Loucy (cell line): Measurements from ENCODE around the gene KLHL8.
A peak's percentile ranks its signal among the peaks of the same experiment; 100 is the strongest.

ENCODE experiments used
- H2AFZ ChIP-seq: fragments of 200-600 bp; sonication (generic); 2 replicates; pipeline ENCODE4 v1.6.0; 2016; ENCODE audit warnings: antibody characterized with exemption, mild to moderate bottlenecking, low read length, moderate library complexity
- H3F3A ChIP-seq: fragments of 200-600 bp; 2 replicates; pipeline ENCODE4 v1.6.0; 2016; ENCODE audit warnings: antibody characterized with exemption, low read depth, mild to moderate bottlenecking
- H3K27me3 ChIP-seq: fragments of 200-600 bp; sonication (generic); 2 replicates; pipeline ENCODE4 v1.6.1; 2014; ENCODE audit warnings: low read length, mild to moderate bottlenecking; ENCODE audit not compliant: insufficient read depth, poor library complexity, severe bottlenecking
- H3K36me3 ChIP-seq: fragments of 200-600 bp; sonication (generic); 2 replicates; pipeline ENCODE4 v1.6.1; 2016; ENCODE audit warnings: low read length; ENCODE audit not compliant: insufficient read depth
- H3K4me1 ChIP-seq: fragments of 200-600 bp; sonication (generic); 2 replicates; pipeline ENCODE4 v1.5.1; 2014; ENCODE audit warnings: low read length, mild to moderate bottlenecking; ENCODE audit not compliant: insufficient read depth, poor library complexity, severe bottlenecking
- H3K4me2 ChIP-seq: fragments of 200-600 bp; sonication (generic); 2 replicates; pipeline ENCODE4 v1.6.0; 2014; ENCODE audit warnings: antibody characterized with exemption, low read length, low read depth, mild to moderate bottlenecking; ENCODE audit not compliant: poor library complexity, severe bottlenecking
- H3K4me3 ChIP-seq: fragments of 200-600 bp; sonication (generic); 2 replicates; pipeline ENCODE4 v1.5.1; 2014; ENCODE audit warnings: low read length, mild to moderate bottlenecking, mixed read lengths; ENCODE audit not compliant: poor library complexity, severe bottlenecking
- H3K79me2 ChIP-seq: fragments of 200-600 bp; sonication (generic); 2 replicates; pipeline ENCODE4 v1.6.1; 2014; ENCODE audit warnings: low read length; ENCODE audit not compliant: insufficient read depth
- H3K9ac ChIP-seq: fragments of 200-600 bp; sonication (generic); 2 replicates; pipeline ENCODE4 v1.6.0; 2014; ENCODE audit warnings: mild to moderate bottlenecking, low read depth, low read length, moderate library complexity; ENCODE audit not compliant: poor library complexity, severe bottlenecking
- H3K9me2 ChIP-seq: fragments of 200-600 bp; sonication (generic); replicated peaks from 2 replicates; pipeline ENCODE4 v1.6.1; 2016; ENCODE audit warnings: low read depth, low read length, mixed read lengths
- H3K9me3 ChIP-seq: fragments of 200-600 bp; sonication (generic); 2 replicates; pipeline ENCODE4 v1.6.1; 2014; ENCODE audit warnings: mild to moderate bottlenecking, antibody characterized with exemption, low read length, low read depth; ENCODE audit not compliant: insufficient read depth
- H4K20me1 ChIP-seq: fragments of 200-600 bp; sonication (generic); 2 replicates; pipeline ENCODE4 v1.6.0; 2014; ENCODE audit warnings: antibody characterized with exemption, low read length, mild to moderate bottlenecking; ENCODE audit not compliant: insufficient read depth, poor library complexity, severe bottlenecking
- EZH2phosphoT487 ChIP-seq: fragments of 200-600 bp; IDR thresholded peaks from 2 replicates; pipeline ENCODE4 v1.6.1; 2018; ENCODE audit warnings: antibody characterized with exemption, mild to moderate bottlenecking, moderate library complexity, borderline replicate concordance
- TF ChIP-seq, protein P1 (sequence below): fragments of 200-600 bp; sonication (generic); conservative IDR thresholded peaks from 2 replicates; pipeline ENCODE4 v1.5.1; 2014; ENCODE audit warnings: mild to moderate bottlenecking, antibody characterized with exemption, low read length

Gene KLHL8

DNA sequence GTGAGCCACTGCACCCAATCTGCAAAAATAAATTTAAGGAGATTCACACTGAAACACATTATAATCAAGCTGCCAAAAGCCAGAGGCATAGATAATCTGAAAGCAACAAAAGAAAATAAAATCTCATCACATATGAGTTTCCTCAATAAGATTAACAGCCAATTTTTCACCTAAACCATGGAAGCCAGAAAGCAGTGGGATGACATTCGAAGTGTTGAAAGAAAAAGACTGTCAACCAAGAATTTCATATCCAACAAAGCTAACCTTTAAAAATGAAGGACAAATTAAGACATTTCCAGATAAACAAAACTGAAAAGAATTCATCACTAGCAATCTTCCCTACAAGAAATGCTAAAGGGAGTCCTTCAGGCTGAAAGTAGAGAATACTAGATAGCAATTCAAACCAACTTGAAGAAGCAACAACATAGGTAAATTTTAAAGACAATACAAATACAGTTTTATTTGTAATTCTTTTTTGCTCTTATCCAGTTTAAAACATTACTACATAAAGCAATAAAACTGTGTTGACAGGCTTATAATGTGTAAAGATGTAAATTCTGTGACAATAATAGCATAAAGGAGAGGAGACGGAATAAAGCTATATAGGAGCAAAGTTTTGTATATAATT lies 23.1 kb upstream of the KLHL8 start:
- H3K36me3 ChIP-seq, result no peaks in the 10 kb centered on the region
- no peaks in the 10 kb centered on the region for H3K79me2 ChIP-seq
- no peak overlapping the region for H3K4me2 ChIP-seq
- H3K4me1 ChIP-seq, result peaks cover 7% of the 10 kb centered on the region
- no peak overlapping the region for H3K9ac ChIP-seq
- H4K20me1 ChIP-seq, result no peaks in the 10 kb centered on the region
- no peak for TF ChIP-seq EZH2phosphoT487
- TF ChIP-seq, protein P1, sequence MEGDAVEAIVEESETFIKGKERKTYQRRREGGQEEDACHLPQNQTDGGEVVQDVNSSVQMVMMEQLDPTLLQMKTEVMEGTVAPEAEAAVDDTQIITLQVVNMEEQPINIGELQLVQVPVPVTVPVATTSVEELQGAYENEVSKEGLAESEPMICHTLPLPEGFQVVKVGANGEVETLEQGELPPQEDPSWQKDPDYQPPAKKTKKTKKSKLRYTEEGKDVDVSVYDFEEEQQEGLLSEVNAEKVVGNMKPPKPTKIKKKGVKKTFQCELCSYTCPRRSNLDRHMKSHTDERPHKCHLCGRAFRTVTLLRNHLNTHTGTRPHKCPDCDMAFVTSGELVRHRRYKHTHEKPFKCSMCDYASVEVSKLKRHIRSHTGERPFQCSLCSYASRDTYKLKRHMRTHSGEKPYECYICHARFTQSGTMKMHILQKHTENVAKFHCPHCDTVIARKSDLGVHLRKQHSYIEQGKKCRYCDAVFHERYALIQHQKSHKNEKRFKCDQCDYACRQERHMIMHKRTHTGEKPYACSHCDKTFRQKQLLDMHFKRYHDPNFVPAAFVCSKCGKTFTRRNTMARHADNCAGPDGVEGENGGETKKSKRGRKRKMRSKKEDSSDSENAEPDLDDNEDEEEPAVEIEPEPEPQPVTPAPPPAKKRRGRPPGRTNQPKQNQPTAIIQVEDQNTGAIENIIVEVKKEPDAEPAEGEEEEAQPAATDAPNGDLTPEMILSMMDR, result no peak
- H3K9me3 ChIP-seq, result peaks cover 23% of the 10 kb centered on the region
- H3F3A ChIP-seq, result no peaks in the 10 kb centered on the region
- no peaks in the 10 kb centered on the region for H3K9me2 ChIP-seq
- no peak overlapping the region for H3K4me3 ChIP-seq
- no peak overlapping the region for H2AFZ ChIP-seq
- no peaks in the 10 kb centered on the region for H3K27me3 ChIP-seq

DNA sequence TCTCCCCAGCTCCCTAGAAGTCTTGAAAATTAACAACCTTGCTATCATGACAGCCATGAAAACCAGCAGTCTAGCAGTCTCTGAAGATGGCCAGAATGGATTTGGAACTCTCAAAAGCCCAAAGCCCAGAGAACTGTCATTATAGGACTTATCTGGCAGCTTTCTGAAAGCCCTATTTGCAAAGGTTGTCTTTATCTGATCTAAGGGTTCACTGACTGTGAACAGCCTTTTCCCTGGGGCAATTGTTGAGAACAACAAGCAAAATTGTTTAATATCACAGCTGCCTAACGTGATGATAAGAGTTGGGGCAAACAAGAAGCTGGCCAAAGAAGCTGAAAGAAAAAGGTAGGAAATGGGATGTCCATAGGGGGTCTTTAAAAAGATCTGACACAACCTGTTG lies 20.9 kb upstream of the KLHL8 start:
- H3K27me3 ChIP-seq, result no peaks in the 10 kb centered on the region
- peaks cover 7% of the 10 kb centered on the region for H3K4me1 ChIP-seq
- H3K9me3 ChIP-seq, result peaks cover 21% of the 10 kb centered on the region
- H3K9me2 ChIP-seq, result no peaks in the 10 kb centered on the region
- no peak overlapping the region for H3K4me2 ChIP-seq
- H3K4me3 ChIP-seq, result no peak overlapping the region
- no peaks in the 10 kb centered on the region for H3K36me3 ChIP-seq
- no peaks in the 10 kb centered on the region for H3K79me2 ChIP-seq
- H3K9ac ChIP-seq, result no peak overlapping the region
- no peaks in the 10 kb centered on the region for H4K20me1 ChIP-seq
- no peak overlapping the region for H2AFZ ChIP-seq
- H3F3A ChIP-seq, result no peaks in the 10 kb centered on the region
- TF ChIP-seq EZH2phosphoT487, result no peak
- TF ChIP-seq, protein P1, result no peak

DNA sequence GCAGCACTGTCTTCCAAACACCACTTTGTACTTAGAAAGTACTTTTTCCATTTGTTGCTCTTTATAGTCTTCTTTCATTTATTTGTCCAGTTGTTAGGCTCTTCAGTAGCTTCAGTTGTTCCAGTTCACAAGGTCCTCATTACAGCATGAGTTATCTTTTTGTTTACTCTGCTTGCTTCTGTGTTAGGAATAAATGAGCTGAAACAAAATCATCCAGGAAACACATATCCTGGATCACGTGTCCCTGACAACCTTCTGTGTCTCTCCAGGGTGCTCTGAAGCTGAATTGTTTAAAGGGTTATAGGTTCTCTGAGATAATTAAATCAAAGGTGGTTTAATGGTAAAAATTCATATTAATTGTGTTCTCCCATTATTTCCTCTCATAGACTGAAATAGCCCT lies 19.9 kb upstream of the KLHL8 start:
- H3K4me1 ChIP-seq, result peaks cover 7% of the 10 kb centered on the region
- H3K4me2 ChIP-seq, result no peak overlapping the region
- H3K4me3 ChIP-seq, result no peak overlapping the region
- H3K9me3 ChIP-seq, result peaks cover 21% of the 10 kb centered on the region
- H3K79me2 ChIP-seq, result no peaks in the 10 kb centered on the region
- H3K9ac ChIP-seq, result no peak overlapping the region
- no peaks in the 10 kb centered on the region for H3K36me3 ChIP-seq
- peak overlapping the region; percentile 65 for H2AFZ ChIP-seq
- no peaks in the 10 kb centered on the region for H3K9me2 ChIP-seq
- no peaks in the 10 kb centered on the region for H3F3A ChIP-seq
- no peaks in the 10 kb centered on the region for H3K27me3 ChIP-seq
- H4K20me1 ChIP-seq, result no peaks in the 10 kb centered on the region
- no peak for TF ChIP-seq EZH2phosphoT487

DNA sequence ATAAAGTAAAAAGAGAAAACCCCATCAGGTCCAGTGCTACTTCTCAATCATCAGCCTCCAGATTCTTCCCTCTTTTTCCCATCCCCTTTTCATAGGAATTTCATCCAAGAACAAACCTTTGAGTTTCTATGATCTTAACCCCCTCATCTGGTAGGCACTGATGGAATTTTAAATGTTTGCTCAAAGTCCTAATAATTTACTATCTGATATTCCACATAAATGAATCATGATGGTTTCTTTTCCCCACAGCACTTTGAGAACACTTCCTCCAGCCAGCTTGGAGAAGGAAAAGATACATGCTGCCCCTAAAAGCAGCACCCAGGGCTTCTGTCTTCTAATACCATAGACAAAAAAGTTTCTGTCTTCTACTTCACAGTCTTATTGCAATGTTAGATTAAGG lies 19.4 kb upstream of the KLHL8 start:
- H2AFZ ChIP-seq, result peak overlapping the region; percentile 65
- peaks cover 7% of the 10 kb centered on the region for H3K4me1 ChIP-seq
- no peak overlapping the region for H3K9ac ChIP-seq
- H3K9me3 ChIP-seq, result peaks cover 21% of the 10 kb centered on the region
- H3K79me2 ChIP-seq, result no peaks in the 10 kb centered on the region
- no peaks in the 10 kb centered on the region for H3K9me2 ChIP-seq
- TF ChIP-seq, protein P1, result no peak
- no peak for TF ChIP-seq EZH2phosphoT487
- no peaks in the 10 kb centered on the region for H4K20me1 ChIP-seq
- no peak overlapping the region for H3K4me3 ChIP-seq
- H3F3A ChIP-seq, result no peaks in the 10 kb centered on the region
- H3K36me3 ChIP-seq, result no peaks in the 10 kb centered on the region
- H3K27me3 ChIP-seq, result no peaks in the 10 kb centered on the region
- no peak overlapping the region for H3K4me2 ChIP-seq
